ENCODE data around the gene KCND2. TPM values are rescaled to one million over a fixed set of nuclear protein-coding genes. Genes with fewer than 3 reads are reported as not detected.

The KCND2 gene
- total and polyA plus RNA-seq, 3 experiments from 2014 or later, result not detected

DNA sequence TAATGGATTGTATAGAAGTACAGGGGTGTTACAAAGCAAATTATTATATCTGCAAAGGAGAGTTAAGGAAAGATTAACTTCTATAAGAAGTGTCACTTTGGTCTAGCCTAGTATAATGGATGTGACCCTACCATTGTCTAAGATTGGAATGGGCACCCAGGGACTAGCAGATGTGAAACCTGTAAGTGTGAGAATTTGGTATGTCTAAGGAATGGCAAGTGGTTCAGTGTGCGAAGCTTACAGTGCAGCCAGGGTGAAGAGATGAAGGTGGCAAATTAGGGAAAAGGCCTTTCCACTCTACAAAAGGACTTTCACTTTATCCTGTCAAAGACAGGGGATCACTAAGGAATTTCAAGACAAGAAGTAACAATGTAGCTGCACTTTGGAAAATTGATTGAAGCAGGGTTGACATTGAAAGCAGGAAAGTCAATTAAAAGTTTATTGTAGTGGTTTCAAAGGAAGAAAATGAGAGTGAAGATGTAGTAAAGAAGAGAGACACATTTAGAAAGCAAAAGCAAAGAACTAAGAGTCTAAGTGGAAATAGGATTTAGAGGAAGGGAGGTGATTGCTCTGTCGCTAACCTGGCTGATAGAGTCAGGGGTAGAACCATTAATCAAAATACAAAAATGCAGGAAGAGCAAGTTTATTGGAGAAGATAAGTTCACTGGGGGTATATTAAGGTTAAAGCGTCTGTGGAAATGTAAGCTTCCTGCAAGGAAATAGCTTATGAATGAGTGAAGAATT, 47.4 kb downstream of the KCND2 start:
- no peak overlapping the region for H3K4me3 Mint-ChIP-seq
- no peak overlapping the region for H3K27ac ChIP-seq (ENCODE audit: low read depth, low read length)
- H3K36me3 Mint-ChIP-seq, result no peaks in the 10 kb centered on the region
- no peaks in the 10 kb centered on the region for H3K27me3 ChIP-seq (ENCODE audit: insufficient read depth, low read length, poor library complexity, severe bottlenecking)
- peaks cover 0 to 15% (median 2%) of the 10 kb centered on the region in 5 donors for H3K9me3 Mint-ChIP-seq
- H3K4me1 ChIP-seq (ENCODE audit: insufficient read depth, low read length), result no peaks in the 10 kb centered on the region
- ChIA-PET CTCF (no interaction called here), POLR2A (no interaction called here)
- H3K9me3 ChIP-seq (ENCODE audit: low read length), result no peaks in the 10 kb centered on the region
- no peaks in the 10 kb centered on the region for H3K4me1 Mint-ChIP-seq
- no peak for DNase-seq
- no peaks in the 10 kb centered on the region for H3K27me3 Mint-ChIP-seq
- no peak overlapping the region for H3K27ac Mint-ChIP-seq
- H3K4me3 ChIP-seq (ENCODE audit: low read length), result no peak overlapping the region
- H3K36me3 ChIP-seq (ENCODE audit: insufficient read depth, low read length), result no peaks in the 10 kb centered on the region

DNA sequence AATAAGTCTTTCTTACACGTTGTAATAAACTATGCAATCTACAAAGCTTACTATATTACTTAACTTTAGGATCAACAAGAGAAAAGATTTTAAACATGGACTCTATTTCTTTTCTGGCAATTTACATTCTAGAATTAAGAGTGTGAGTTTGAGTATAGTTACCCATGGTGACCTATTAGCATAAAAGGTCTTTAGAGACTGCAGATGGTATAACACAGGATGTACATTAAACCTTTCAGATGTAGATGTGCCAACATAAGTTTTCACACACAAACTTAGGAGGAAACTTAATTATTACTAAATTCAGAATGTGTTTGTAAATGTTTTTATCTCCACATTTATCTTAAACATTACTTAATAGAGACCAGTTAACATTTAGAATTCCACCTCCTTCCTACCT, 54.1 kb downstream of the KCND2 start:
- H3K9me3 ChIP-seq (ENCODE audit: low read length), result no peaks in the 10 kb centered on the region
- no peak for DNase-seq
- Mint-ChIP-seq H3K27me3 (no peaks in the 10 kb centered on the region), H3K27ac (no peak overlapping the region), H3K9me3 (peaks cover 0 to 12% (median 1%) of the 10 kb centered on the region in 5 donors), H3K36me3 (no peaks in the 10 kb centered on the region), H3K4me3 (no peak overlapping the region), H3K4me1 (no peaks in the 10 kb centered on the region)
- no peaks in the 10 kb centered on the region for H3K27me3 ChIP-seq (ENCODE audit: insufficient read depth, low read length, poor library complexity, severe bottlenecking)
- no peak overlapping the region for H3K27ac ChIP-seq (ENCODE audit: low read depth, low read length)
- H3K4me1 ChIP-seq (ENCODE audit: insufficient read depth, low read length), result no peaks in the 10 kb centered on the region
- ChIA-PET POLR2A (no interaction called here), CTCF (no interaction called here)
- no peaks in the 10 kb centered on the region for H3K36me3 ChIP-seq (ENCODE audit: insufficient read depth, low read length)
- no peak overlapping the region for H3K4me3 ChIP-seq (ENCODE audit: low read length)

DNA sequence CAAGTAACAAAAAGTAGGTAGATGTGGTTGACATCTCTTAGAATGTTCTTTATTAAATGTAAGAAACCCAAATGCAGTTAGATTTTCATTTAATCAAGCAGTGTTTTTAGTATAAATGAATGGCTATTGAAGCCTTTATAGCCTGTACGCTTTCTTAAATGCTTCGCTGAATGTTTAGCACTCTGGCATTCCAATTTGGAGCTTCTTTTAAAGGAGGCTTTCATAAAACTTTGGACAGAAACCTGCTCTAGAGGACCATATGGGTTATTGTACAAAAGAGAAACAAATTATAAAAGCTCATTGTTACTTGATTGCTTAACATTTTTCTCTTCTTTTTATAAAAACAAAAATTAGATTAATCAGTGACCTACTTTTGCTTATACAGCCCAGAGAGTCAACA, 59.5 kb downstream of the KCND2 start:
- POLR2A ChIA-PET, result no interaction called here
- Mint-ChIP-seq H3K36me3 (no peaks in the 10 kb centered on the region), H3K27me3 (no peaks in the 10 kb centered on the region), H3K4me3 (no peak overlapping the region), H3K27ac (no peak overlapping the region), H3K4me1 (no peaks in the 10 kb centered on the region), H3K9me3 (peaks cover 0 to 7% (median 3%) of the 10 kb centered on the region in 5 donors)
- Histone ChIP-seq H3K27me3 (ENCODE audit: insufficient read depth, low read length, poor library complexity, severe bottlenecking) (no peaks in the 10 kb centered on the region), H3K27ac (ENCODE audit: low read depth, low read length) (no peak overlapping the region), H3K4me3 (ENCODE audit: low read length) (no peak overlapping the region), H3K9me3 (ENCODE audit: low read length) (no peaks in the 10 kb centered on the region), H3K36me3 (ENCODE audit: insufficient read depth, low read length) (no peaks in the 10 kb centered on the region), H3K4me1 (ENCODE audit: insufficient read depth, low read length) (no peaks in the 10 kb centered on the region)
- CTCF ChIA-PET, result no interaction called here
- no peak for DNase-seq

DNA sequence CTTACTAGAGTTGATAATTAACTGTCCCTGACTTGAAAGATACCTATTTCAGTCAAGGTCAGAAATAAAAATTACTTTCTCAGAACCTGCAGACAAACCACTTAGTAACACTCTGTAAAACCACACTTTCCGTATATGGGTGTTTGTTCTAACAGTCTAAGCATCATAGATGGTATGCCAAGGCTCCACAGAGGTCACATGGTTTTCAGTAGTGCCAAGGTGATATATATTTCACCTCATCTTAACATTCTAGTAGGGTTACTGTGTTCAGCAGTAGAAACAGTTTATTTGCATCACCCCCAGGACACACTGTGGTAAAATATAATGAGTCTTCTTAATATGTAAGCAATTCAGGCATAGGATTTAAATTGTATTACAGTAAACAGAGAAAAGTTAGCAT, 61.5 kb downstream of the KCND2 start:
- Histone ChIP-seq H3K27me3 (ENCODE audit: insufficient read depth, low read length, poor library complexity, severe bottlenecking) (no peaks in the 10 kb centered on the region), H3K27ac (ENCODE audit: low read depth, low read length) (no peak overlapping the region), H3K36me3 (ENCODE audit: insufficient read depth, low read length) (no peaks in the 10 kb centered on the region), H3K4me1 (ENCODE audit: insufficient read depth, low read length) (no peaks in the 10 kb centered on the region), H3K4me3 (ENCODE audit: low read length) (no peak overlapping the region), H3K9me3 (ENCODE audit: low read length) (no peaks in the 10 kb centered on the region)
- no peak overlapping the region for H3K27ac Mint-ChIP-seq
- CTCF ChIA-PET, result no interaction called here
- no peaks in the 10 kb centered on the region for H3K4me1 Mint-ChIP-seq
- H3K4me3 Mint-ChIP-seq, result no peak overlapping the region
- no peaks in the 10 kb centered on the region for H3K27me3 Mint-ChIP-seq
- peaks cover 0 to 3% (median 2%) of the 10 kb centered on the region in 5 donors for H3K9me3 Mint-ChIP-seq
- POLR2A ChIA-PET, result no interaction called here
- H3K36me3 Mint-ChIP-seq, result no peaks in the 10 kb centered on the region
- no peak for DNase-seq

DNA sequence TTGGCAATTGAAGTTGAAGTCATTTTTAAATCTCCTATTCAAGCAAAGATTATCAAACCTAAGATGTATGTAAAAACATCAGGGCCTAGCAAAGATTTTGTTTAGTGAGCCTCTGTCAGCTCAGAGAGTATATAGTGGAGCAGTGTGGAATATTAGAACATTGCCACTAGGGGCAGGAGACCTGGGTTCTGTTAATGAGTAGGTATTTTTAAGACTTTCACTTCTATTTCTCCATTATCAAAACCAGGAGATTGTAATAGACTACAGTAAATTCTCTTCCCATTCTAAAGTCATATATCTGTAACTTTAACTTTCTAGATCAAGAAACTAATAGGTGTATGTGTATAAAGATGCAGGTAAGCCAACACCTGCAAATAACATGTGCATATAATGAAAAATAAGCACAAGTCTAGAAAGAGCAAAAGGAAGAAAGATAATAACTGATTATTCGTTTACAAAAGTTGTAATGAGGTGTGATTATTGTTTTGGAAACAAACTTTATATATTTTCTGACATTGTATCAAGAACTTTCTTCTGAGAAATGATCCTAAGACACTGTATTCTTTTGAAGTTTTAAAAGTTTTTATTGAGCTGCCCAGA, 64.4 kb downstream of the KCND2 start:
- Mint-ChIP-seq H3K4me3 (no peak overlapping the region), H3K9me3 (peaks cover 0 to 3% (median 2%) of the 10 kb centered on the region in 5 donors), H3K27me3 (no peaks in the 10 kb centered on the region), H3K4me1 (no peaks in the 10 kb centered on the region), H3K36me3 (no peaks in the 10 kb centered on the region), H3K27ac (no peak overlapping the region)
- no peak overlapping the region for H3K4me3 ChIP-seq (ENCODE audit: low read length)
- H3K9me3 ChIP-seq (ENCODE audit: low read length), result no peaks in the 10 kb centered on the region
- no peaks in the 10 kb centered on the region for H3K36me3 ChIP-seq (ENCODE audit: insufficient read depth, low read length)
- POLR2A ChIA-PET, result no interaction called here
- DNase-seq, result no peak
- no peaks in the 10 kb centered on the region for H3K4me1 ChIP-seq (ENCODE audit: insufficient read depth, low read length)
- no peak overlapping the region for H3K27ac ChIP-seq (ENCODE audit: low read depth, low read length)
- H3K27me3 ChIP-seq (ENCODE audit: insufficient read depth, low read length, poor library complexity, severe bottlenecking), result no peaks in the 10 kb centered on the region
- CTCF ChIA-PET, result no interaction called here

DNA sequence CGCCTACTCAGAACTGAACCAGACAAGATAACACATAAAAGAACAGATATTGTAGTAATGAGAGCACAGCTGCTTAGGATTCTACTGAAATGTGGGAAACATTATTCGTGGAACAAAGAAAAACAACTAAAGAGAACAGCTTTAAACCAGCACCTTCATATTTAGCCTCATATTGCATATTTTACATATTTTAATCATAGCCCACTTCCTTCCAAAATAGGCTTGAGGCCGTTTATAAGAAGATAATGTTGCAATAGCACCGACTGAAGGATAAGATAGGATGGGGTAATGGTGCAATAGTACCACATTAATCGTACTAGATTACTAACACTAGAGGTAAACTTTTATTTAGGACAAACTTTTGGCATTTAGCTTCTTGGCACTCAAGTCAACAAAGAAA, 71.3 kb downstream of the KCND2 start:
- H3K4me3 Mint-ChIP-seq, result no peak overlapping the region
- H3K9me3 ChIP-seq (ENCODE audit: low read length), result no peaks in the 10 kb centered on the region
- ChIA-PET POLR2A (no interaction called here), CTCF (no interaction called here)
- no peaks in the 10 kb centered on the region for H3K27me3 ChIP-seq (ENCODE audit: insufficient read depth, low read length, poor library complexity, severe bottlenecking)
- no peaks in the 10 kb centered on the region for H3K4me1 ChIP-seq (ENCODE audit: insufficient read depth, low read length)
- no peaks in the 10 kb centered on the region for H3K36me3 ChIP-seq (ENCODE audit: insufficient read depth, low read length)
- DNase-seq, result no peak
- H3K9me3 Mint-ChIP-seq, result peaks cover 0 to 27% (median 0%) of the 10 kb centered on the region in 5 donors
- no peak overlapping the region for H3K27ac ChIP-seq (ENCODE audit: low read depth, low read length)
- no peak overlapping the region for H3K4me3 ChIP-seq (ENCODE audit: low read length)
- no peaks in the 10 kb centered on the region for H3K27me3 Mint-ChIP-seq
- no peak overlapping the region for H3K27ac Mint-ChIP-seq
- no peaks in the 10 kb centered on the region for H3K36me3 Mint-ChIP-seq
- H3K4me1 Mint-ChIP-seq, result no peaks in the 10 kb centered on the region

DNA sequence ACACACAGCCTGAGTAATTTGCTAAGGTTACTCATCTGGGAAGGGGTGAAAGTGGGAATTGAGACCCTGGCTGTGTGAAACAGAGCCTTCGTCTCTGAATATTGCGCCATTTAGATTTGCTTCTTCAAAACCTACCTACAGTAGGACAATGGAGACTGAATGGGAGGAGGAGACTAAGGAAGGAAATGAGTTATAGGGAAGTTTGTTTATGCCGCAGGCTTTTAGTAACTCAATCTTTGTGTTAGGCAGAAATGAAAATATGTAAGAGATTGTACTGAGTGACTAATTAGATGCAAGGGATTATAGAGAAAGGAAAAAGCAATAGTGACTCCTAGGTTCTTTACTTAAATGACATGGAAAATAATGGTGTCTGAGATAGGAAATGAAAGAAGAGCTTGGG, 80.2 kb downstream of the KCND2 start:
- H3K9me3 Mint-ChIP-seq, result peaks cover 0 to 17% (median 4%) of the 10 kb centered on the region in 5 donors
- DNase-seq, result no peak

DNA sequence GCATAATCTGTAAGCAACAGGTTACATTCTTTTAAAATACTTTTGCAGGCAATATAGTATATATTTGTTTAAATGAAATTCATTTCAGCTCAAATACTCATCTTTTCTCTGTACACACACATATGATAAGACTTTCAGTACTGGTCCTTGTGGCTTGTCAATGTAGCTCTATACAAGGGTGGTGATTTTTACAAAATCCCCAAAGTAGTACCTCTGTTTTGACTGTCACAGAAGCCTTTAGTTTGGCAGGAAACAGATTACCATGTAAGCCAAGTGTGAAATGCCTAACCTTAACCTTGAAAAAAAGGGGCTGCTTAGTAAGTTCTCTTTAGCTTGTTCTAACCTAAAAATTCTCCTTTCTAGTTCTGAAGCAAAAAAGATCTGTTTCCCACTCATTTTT, 87.9 kb downstream of the KCND2 start:
- H3K9me3 ChIP-seq (ENCODE audit: low read length), result no peaks in the 10 kb centered on the region
- no peaks in the 10 kb centered on the region for H3K36me3 ChIP-seq (ENCODE audit: insufficient read depth, low read length)
- Mint-ChIP-seq H3K4me1 (no peaks in the 10 kb centered on the region), H3K9me3 (peaks cover 2 to 27% (median 9%) of the 10 kb centered on the region in 5 donors), H3K27me3 (no peaks in the 10 kb centered on the region), H3K4me3 (no peak overlapping the region), H3K36me3 (no peaks in the 10 kb centered on the region), H3K27ac (no peak overlapping the region)
- DNase-seq, result no peak
- no peaks in the 10 kb centered on the region for H3K4me1 ChIP-seq (ENCODE audit: insufficient read depth, low read length)
- POLR2A ChIA-PET, result no interaction called here
- CTCF ChIA-PET, result no interaction called here
- H3K27me3 ChIP-seq (ENCODE audit: insufficient read depth, low read length, poor library complexity, severe bottlenecking), result no peaks in the 10 kb centered on the region
- no peak overlapping the region for H3K27ac ChIP-seq (ENCODE audit: low read depth, low read length)
- no peak overlapping the region for H3K4me3 ChIP-seq (ENCODE audit: low read length)

More for the DNA sequence above, 80.2 kb downstream of the KCND2 start:
- Mint-ChIP-seq H3K4me3 (no peak overlapping the region), H3K36me3 (no peaks in the 10 kb centered on the region), H3K4me1 (no peaks in the 10 kb centered on the region), H3K27me3 (no peaks in the 10 kb centered on the region), H3K27ac (no peak overlapping the region)
- Histone ChIP-seq H3K4me3 (ENCODE audit: low read length) (no peak overlapping the region), H3K4me1 (ENCODE audit: insufficient read depth, low read length) (no peaks in the 10 kb centered on the region), H3K36me3 (ENCODE audit: insufficient read depth, low read length) (no peaks in the 10 kb centered on the region), H3K9me3 (ENCODE audit: low read length) (no peaks in the 10 kb centered on the region), H3K27me3 (ENCODE audit: insufficient read depth, low read length, poor library complexity, severe bottlenecking) (no peaks in the 10 kb centered on the region), H3K27ac (ENCODE audit: low read depth, low read length) (no peak overlapping the region)
- POLR2A ChIA-PET, result no interaction called here
- CTCF ChIA-PET, result no interaction called here

All from CD8-positive, alpha-beta memory T cell (primary cell).